NCI-H1436 treated with DMSO at 0.1 percent for 48 hours (cell line): ENCODE results near the gene AS3MT.
"Not testable (repeated sequence)": the region's sequence is repeated elsewhere in the genome, so short reads cannot be mapped to it uniquely, and the experiment has no call there.

ENCODE experiments used
- DNase-seq: peaks from one replicate; lab custom pipeline; 2025; lab: John Stamatoyannopoulos, UW

The AS3MT gene

DNA sequence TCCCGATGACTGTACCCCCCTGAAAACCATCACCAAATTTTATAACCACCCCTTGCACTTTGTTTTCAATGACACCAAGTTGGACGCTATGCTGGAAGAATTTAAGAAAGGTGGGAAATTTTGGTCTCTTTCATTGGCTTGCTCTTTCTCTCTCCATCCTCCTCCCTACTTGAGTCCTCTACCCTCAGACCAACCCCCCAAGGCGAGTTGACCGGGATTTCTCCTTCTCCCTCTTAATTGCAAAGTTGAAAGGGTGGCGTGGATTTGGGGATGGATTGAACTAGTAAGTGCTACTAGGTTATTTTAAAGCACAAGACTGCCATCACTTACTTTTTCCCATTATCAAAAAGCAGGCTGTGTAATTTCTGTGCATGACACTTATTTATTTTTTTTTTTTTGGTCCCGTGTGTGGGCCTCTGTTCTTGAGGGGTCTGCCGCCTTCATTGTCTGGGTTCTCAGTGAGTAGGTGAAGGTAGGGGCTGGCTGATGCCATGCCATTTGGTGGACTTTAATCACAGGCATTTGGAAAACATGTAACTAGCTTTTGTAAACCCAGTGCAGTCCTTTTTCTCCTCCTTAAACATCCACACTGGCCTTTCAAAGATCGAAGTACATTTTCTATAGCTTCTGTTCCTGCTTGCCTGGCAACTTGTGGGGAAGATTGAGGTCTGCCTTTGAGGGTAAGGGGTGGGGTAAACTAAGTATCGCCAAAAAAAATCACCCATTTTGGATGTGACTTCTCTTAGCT, 50.9 kb downstream of the AS3MT start:
- no peak for DNase-seq

DNA sequence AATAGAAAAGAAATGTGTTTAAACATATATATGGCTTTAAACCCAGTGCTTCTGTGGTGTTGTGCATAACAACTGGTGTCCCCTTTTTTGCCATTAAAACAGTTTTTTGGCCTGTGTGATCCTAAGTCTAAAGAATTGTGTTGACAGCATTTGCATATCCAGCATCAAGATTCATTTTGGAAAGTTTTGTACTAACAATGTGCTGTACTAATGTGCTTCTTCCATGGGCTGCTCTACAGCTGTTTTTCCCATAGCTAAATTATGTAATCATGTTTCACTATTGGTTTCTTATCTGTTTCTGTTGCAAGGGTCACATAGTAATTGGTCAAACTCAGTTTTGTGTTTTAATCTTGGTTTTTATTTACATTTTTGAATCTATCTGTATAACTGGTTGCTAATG, 54.3 kb downstream of the AS3MT start:
- DNase-seq, result no peak

DNA sequence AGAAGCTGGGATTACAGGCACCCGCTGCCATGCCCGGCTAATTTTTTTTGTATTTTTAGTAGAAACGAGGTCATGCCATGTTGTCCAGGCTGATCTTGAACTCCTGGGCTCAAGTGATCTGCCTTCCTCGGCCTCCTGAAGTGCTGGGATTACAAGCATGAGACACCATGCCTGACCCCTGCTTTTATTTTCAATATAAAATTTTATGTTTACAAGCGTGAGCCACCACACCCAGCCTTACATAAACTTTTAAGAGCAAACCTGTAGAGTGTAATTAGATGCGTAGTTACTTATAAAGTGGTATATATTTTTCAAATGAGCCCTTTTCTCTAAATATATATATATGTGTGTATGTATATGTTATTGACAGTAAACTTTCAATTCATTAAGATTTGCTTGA, 57.6 kb downstream of the AS3MT start:
- DNase-seq, result no peak

DNA sequence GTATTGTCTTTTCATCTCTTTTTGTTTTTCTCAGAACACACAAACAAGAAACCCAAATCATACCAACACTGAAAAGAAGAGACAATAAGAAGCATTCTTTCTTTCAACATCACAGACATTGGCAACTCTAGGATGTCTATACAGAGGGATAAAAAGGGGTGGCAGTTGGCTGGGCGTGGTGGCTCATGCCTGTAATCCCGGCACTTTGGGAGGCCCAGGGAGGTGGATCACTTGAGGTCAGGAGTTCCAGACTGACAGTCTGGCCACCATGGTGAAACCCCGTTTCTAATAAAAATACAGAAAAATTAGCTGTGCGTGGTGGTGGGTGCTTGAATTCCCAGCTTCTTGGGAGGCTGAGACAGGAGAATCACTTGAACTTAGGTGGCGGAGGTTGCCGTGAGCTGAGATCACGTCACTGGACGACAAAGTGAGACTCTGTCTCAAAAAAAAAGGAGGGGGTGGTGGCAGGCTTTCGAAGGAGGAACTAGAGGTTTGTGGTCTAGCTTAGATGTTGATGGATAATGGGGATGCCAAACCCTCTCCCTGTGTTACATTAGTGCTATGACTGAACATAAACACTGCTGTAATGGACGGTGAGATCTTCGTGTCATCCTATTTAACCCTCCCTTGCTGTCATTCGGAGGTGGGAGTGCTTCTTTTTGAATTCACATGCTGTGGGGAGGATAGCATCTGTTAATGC, 58.2 kb downstream of the AS3MT start:
- DNase-seq, result no peak

DNA sequence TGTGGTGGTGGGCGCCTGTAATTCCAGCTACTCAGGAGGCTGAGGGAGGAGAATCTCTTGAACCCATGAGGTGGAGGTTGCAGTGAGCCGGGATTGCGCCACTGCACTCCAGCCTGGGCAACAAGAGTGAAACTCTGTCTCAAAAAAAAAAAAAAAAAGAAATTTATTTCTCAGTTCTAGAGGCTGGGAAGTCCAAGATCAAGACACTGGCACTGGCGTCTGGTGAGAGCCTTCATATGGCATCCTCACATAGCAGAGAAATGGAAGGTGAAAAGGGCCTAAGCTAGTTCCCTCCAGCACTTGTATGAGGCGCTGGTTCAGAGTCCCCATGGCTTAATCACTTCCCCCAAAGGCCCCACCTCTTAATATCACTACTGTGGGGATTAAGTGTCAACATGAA, 59.2 kb downstream of the AS3MT start:
- not testable (repeated sequence) for DNase-seq

DNA sequence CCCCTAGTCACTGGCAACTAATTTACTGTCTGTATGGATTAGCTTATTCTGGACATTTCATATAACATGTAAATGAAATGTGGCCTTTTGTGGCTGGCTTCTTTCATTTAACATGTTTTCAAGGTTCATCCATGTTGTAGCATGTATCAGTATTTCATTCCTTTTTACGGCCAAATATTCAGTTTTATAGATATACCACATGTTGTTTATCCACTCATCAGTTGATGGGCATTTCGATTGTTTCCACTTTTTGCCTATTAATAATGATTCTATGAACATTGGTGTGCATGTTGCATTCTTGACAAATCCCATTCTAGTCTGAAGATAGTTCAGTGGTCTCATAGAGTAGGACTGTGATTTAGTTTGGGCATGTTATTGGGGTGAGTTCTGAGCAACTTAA, 61.5 kb downstream of the AS3MT start:
- no peak for DNase-seq

DNA sequence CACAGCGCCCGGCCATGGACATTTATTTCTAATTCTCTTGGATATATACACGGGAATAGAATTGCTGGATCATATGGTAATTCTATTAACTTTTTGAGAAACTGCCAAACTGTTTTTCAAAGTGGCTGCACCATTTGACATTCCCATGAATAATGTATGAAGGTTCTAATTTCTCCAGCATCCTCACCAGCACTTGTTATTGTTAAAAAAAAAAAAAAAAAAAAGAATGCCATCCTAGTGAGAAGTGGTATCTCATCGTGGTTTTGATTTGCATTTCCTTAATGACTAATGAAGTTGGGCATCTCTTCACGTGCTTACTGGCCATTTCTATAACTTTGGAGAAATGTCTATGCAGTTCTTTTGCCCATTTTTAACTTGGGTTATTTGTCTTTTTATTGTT, 62.4 kb downstream of the AS3MT start:
- DNase-seq, result no peak

DNA sequence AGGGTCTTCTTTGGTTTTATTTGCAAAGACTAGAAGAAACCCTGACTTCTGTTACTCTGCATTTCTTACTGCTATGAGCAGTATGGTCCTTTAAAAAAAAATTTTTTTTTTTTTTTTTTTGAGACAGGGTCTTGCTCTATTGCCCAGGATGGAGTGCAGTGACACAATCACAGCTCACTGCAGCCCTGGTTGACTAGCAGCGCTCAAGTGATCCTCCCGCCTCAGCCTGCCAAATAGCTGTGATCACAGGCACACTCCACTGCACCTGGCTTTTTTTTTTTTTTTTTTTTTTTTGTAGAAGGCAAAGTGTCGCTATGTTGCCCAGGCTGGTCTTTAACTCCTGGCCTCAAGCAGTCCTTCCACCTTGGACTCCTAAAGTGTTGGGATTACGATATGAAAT, 66.2 kb downstream of the AS3MT start:
- DNase-seq, result no peak

DNA sequence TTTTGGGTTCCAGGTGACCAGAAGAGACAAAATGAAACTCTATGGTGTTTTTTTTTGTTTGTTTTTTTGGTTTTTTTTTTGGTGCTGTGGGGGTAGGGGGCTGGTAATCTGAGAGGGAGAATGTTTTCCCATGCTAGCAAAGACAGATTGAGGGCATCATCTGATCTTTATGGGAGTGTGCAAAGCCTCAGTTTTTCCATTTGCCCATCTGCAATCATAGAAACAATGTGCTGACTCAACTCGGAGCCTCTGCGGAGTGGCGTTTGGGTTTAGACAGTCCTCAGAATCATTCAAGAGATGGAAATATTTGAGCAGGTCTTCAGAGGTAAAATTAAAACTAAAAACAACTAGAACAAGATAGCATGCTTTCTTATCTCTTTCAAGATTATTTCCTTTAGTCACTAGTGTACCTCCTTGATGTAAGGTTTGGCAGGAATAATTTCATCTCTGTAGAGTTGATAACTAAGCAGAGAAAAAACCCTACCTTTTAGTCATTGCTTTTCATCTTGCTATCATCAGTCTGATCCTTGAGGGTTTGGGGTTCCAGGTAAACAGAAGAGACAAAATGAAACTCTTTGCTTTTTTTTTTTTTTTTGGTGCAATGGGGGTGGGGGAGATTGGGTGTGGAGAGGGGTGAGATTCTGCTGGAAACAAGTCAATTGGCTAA, 66.8 kb downstream of the AS3MT start:
- DNase-seq, result no peak

DNA sequence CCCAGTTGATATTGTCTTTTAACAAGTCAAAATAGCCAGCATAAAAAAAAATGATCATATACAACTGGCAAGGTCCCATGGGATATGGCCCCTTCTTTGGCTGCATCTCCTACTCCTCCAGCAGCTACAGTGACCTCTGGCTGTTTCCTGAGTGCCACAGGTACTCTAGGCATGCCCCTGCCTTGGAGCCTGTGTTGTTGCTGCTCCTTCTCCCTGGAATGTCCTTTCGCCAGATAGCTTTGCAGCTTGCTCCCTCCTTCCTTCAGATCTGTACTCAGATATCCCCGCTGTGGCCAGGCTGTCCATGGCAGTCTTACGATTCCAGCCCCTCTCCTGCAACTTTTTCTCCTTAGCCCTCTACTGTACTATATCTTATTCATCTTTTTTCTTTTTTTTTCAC, 72.1 kb downstream of the AS3MT start:
- DNase-seq, result no peak

DNA sequence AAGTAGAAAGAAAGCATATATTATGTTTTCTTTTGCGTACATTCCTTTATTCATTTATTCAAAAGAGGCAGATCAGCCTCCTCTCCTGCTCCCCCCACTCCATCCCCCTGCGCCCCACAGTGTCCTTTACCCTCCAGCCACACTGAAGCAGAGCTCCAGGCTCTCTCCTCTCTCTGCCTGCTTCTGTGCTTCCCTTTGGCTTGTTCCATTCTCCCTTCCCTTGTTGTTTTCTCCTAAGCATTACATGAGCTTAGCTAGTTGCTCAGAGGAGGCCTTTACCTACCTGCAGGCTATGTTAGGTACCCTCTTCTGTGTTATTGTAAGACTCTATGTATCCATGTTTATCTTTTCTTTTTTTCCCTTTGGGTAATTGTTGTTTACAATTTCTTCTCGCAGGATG, 76.2 kb downstream of the AS3MT start:
- DNase-seq, result no peak

DNA sequence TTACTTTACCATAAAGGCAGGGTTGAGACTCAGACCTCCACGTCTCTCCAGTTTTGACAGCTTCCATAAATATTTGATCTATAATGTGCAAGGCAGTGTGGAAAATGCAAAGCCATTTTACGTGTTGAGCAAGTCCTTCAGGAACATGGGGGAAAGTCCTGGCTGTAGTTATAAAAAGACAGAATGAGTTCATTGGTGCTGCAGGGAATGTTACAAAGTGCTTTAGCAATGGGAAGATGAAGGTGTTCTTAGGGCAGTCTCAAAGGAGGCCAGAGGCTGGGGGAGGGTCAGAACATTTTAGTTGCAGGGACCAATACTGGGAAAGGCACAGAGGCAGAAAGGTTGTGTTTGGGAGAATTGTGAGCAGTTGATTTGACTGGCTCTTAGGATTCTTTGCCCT, 76.7 kb downstream of the AS3MT start:
- DNase-seq, result no peak

DNA sequence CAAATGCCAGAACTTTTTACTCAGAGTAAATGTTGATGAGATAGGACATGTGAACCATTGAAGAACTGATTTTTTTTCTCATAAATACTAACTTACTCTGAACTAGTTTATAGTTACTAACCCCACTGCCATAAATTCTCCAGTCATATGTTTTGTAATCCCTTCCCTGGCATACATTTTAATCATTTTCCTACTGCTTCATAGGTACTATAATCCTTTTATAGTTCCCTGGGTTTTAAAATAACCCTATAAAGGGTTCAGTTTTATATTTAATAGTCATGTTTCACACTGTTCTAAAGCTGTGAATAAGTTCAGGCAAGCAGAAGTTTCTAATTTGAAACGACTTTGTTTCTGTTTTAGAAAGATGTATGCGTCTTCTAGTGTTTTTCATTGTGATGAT, 77.7 kb downstream of the AS3MT start:
- DNase-seq, result no peak

DNA sequence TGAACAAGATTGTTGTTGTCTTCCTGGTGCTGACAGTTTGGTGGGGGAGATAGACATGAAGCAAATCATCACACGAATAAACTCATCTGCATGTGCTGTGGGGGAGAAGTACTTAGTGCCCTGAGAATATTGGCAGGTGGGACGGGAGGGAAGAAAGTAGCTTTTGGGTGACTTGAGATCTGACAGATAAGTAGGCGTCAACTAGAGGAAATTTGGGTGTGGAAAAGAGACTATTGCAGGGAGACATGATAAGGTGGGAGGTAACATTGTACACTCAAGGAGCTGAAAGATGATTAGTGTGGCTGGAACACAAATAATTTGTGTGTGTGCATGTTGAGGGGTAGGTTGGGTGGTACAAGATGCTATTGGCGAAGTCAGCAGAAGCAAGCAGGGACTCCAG, 78.9 kb downstream of the AS3MT start:
- no peak for DNase-seq

DNA sequence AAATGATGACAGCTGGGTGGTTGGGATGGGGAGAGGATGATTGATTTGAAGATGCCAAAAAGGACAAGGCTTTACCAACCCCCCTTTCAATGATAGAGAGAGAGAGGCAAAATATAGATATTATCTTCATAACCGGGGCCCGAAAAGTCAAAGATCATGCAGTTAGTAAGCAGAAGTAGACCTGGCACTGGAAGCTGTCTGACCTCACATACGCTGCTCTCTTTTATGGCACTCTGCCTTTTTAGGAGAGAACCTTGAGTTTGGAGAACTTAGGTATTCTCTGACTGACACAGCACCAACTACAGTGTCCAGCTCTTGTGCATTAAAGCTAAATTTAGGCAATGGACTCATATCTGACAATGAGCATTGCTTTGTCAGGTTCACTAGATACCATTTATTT, 79.5 kb downstream of the AS3MT start:
- DNase-seq, result no peak

DNA sequence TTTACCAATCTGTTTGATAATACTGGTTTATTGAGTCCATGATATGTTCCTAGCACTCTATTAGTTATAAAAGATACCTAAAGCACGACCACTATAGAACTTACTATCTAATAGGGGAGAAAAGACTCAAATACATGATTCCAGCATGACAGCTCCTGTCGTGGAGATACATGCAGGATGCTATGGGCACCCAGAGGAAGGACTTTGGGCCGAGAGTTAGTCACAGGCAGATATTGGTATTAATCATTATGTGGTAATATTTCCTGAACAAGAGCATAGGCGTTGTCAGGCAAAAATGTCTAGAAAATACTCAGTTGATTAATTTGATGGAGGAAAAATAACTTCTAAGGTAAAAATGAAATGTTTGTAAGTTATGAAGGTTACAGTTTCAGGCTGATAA, 80.6 kb downstream of the AS3MT start:
- no peak for DNase-seq

DNA sequence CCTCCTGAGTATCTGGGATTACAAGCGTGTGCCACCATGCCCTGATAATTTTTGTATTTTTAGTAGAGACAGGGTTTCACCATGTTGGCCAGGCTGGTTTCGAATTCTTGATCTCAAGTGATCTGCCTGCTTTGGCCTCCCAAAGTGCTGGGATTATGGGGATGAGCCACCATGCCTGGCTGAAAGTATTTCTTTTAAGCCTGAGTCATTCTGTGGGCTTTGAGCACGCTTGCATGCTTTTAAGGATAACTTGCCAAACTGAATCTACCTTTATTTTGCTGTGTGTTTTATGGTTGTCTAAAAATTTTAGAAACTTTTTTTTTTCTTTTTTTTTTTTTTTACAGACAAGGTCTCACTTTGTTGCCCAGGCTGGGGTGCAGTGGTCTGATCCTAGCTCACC, 82.0 kb downstream of the AS3MT start:
- no peak for DNase-seq
